Activated CD8-positive, alpha-beta memory T cell treated with anti-CD3 and anti-CD28 coated beads for 1 hour (primary cell): ENCODE measurements around the gene PHC2.

Source experiments
- DNase-seq, 2 donors: peaks; one replicate each; pipeline ENCODE4 v3.0.0-alpha.2; 2020; ENCODE audit warnings: low read depth in 1 of 2; ENCODE audit errors: extremely low read depth in 1 of 2

Gene PHC2

GRCh38 chr1:33373606-33374005 lies 57.3 kb downstream of the PHC2 start:
- no peak for DNase-seq

- DNase-seq, result no peak
Measured at GRCh38 chr1:33372677-33373076, 58.2 kb downstream of the PHC2 start.

GRCh38 chr1:33372162-33372561 lies 58.7 kb downstream of the PHC2 start:
- no peak for DNase-seq

- DNase-seq, result no peak
Measured at GRCh38 chr1:33371334-33371733, 59.6 kb downstream of the PHC2 start.

GRCh38 chr1:33370827-33371226 lies 60.1 kb downstream of the PHC2 start:
- DNase-seq, result no peak

- no peak for DNase-seq
Measured at GRCh38 chr1:33370301-33370700, 60.6 kb downstream of the PHC2 start.

- no peak for DNase-seq
Measured at GRCh38 chr1:33369764-33370163, 61.1 kb downstream of the PHC2 start.

- DNase-seq, result no peak
Measured at GRCh38 chr1:33369081-33369480, 61.8 kb downstream of the PHC2 start.

- DNase-seq, result no peak
Measured at GRCh38 chr1:33368431-33368830, 62.5 kb downstream of the PHC2 start.

- DNase-seq, result peak; percentile 69 to 78
Measured at GRCh38 chr1:33367485-33368405, 63.1 kb downstream of the PHC2 start.

- DNase-seq, result no peak
Measured at GRCh38 chr1:33366762-33367484, 64.0 kb downstream of the PHC2 start.

GRCh38 chr1:33365560-33365997 lies 65.3 kb downstream of the PHC2 start:
- no peak for DNase-seq

GRCh38 chr1:33364565-33364918 lies 66.4 kb downstream of the PHC2 start:
- DNase-seq, result no peak

GRCh38 chr1:33363470-33363861 lies 67.4 kb downstream of the PHC2 start:
- no peak for DNase-seq

- no peak for DNase-seq
Measured at GRCh38 chr1:33363021-33363420, 67.9 kb downstream of the PHC2 start.

- no peak for DNase-seq
Measured at GRCh38 chr1:33361532-33362235, 69.2 kb downstream of the PHC2 start.

GRCh38 chr1:33360367-33360766 lies 70.5 kb downstream of the PHC2 start:
- DNase-seq, result no peak

GRCh38 chr1:33359931-33360330 lies 71.0 kb downstream of the PHC2 start:
- DNase-seq, result no peak

GRCh38 chr1:33358795-33359503 lies 71.9 kb downstream of the PHC2 start:
- DNase-seq, result no peak

- DNase-seq, result no peak
Measured at GRCh38 chr1:33358114-33358794, 72.6 kb downstream of the PHC2 start.
